Natural killer cell treated with Interleukin-12 subunit alpha and Interleukin-12 subunit beta and Interleukin-15 and Interleukin-18, amount 100 ng/mL, for 72 hours (primary cell): ENCODE measurements around the gene S100A7. TPM values are rescaled to one million over a fixed set of nuclear protein-coding genes. Genes with fewer than 3 reads are reported as not detected.
"Not testable (repeated sequence)": the region's sequence is repeated elsewhere in the genome, so short reads cannot be mapped to it uniquely, and the experiment has no call there.

Source experiments
- ATAC-seq, 2 donors: fragments of 150-1000 bp; cut with Tn5 transposase in 1 of 2; sonication (Bioruptor Pico), chemical (Tn5 transposase) in 1 of 2; 2 replicates each; pipeline ENCODE4 v1.10.0; 2021
- DNase-seq: peaks from one replicate; pipeline ENCODE4 v3.0.0; 2022; ENCODE audit warnings: low spot score
- H3K27ac Mint-ChIP-seq, 2 donors: 1 replicate in 1 of 2; 2 replicates in 1 of 2; pipeline ENCODE4 v1.8.0; 2022; ENCODE audit warnings: mixed read lengths in 2 of 2, mild to moderate bottlenecking in 1 of 2, moderate library complexity in 1 of 2
- H3K27me3 Mint-ChIP-seq, 2 donors: 1 replicate in 1 of 2; 2 replicates in 1 of 2; pipeline ENCODE4 v1.8.0; 2022; ENCODE audit warnings: mixed read lengths in 2 of 2
- H3K36me3 Mint-ChIP-seq: one replicate; pipeline ENCODE4 v1.8.0; 2022; ENCODE audit warnings: mixed read lengths
- H3K4me1 Mint-ChIP-seq, 2 donors: 1 replicate in 1 of 2; 2 replicates in 1 of 2; pipeline ENCODE4 v1.8.0; 2022; ENCODE audit warnings: low read depth in 2 of 2, mixed read lengths in 2 of 2, mild to moderate bottlenecking in 1 of 2
- H3K4me3 Mint-ChIP-seq: one replicate; pipeline ENCODE4 v1.8.0; 2022; ENCODE audit warnings: mixed read lengths
- H3K9me3 Mint-ChIP-seq: 2 replicates; pipeline ENCODE4 v1.8.0; 2022; ENCODE audit warnings: mixed read lengths
- total RNA-seq, 2 donors: library from RNA; stranded (reverse); gene quantifications; one replicate each; pipeline ENCODE4 v1.2.3, GENCODE V29; 2022

The S100A7 gene
- total RNA-seq, 2 donors from 2014 or later = not detected

DNA sequence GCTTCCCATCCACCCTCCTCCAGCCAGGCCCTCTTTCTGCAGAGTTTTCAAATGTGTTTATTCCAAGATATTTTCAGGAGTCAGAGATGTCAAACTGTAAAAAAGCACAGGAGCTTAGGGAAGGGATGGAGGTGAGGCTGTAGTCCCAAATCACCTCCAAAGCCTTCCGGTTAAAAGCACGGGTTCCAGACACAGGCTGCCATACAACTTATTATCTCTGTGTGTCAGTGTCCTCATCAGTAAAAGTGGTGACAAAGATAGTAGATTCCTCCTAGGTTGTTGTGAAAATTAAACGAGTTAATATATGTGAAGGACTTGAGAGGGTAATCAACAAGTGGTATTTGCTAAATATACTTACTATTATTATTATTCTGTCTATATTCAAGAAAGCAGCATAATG lies 29.0 kb downstream of the S100A7 start:
- Mint-ChIP-seq H3K4me3 (no peak overlapping the region), H3K4me1 (no peaks in the 10 kb centered on the region), H3K9me3 (no peaks in the 10 kb centered on the region), H3K36me3 (no peaks in the 10 kb centered on the region), H3K27me3 (peaks cover 13 to 18% of the 10 kb centered on the region in 2 donors), H3K27ac (no peak overlapping the region)
- DNase-seq (no peak), ATAC-seq (no peak)

DNA sequence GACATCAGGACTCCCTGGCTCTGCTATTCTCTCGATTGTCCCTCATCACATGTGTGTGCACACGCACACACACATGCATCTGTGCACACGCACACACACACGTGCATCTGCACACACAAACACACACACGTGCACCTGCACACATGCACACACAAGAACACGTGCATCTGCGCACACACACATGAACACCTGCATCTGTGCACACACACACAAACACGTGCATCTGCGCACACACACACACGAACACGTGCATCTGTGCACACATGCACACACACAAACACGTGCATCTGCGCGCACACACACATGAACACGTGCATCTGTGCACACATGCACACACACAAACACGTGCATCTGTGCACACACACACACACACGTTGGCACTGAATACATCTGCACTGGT lies 29.4 kb downstream of the S100A7 start:
- DNase-seq = no peak
- no peaks in the 10 kb centered on the region for H3K4me1 Mint-ChIP-seq
- peaks cover 15 to 17% of the 10 kb centered on the region in 2 donors for H3K27me3 Mint-ChIP-seq
- ATAC-seq = no peak
- H3K27ac Mint-ChIP-seq = no peak overlapping the region
- no peaks in the 10 kb centered on the region for H3K36me3 Mint-ChIP-seq
- no peaks in the 10 kb centered on the region for H3K9me3 Mint-ChIP-seq
- no peak overlapping the region for H3K4me3 Mint-ChIP-seq

DNA sequence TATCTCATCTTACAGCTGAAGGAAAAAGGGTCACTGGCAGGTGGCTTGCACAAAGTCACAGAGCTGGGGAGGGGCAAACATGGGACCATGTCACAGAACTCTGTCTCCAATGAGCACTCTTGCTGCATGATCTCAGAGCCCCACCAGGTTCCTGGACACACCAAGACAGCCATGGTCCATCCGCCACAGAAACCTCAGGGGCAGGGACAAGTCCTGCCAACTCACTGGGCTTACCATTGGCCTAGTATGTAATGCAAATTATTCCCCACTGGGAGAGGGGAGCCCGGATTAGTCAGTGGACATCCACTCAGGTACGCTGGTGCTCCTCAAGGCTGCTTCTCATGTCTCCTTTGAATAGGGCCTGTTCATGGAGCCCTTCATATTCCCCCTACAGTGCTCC lies 29.9 kb downstream of the S100A7 start:
- no peak for DNase-seq
- Mint-ChIP-seq H3K4me3 (no peak overlapping the region), H3K9me3 (no peaks in the 10 kb centered on the region), H3K4me1 (no peaks in the 10 kb centered on the region), H3K27me3 (peaks cover 16 to 21% of the 10 kb centered on the region in 2 donors), H3K27ac (no peak overlapping the region), H3K36me3 (no peaks in the 10 kb centered on the region)
- no peak for ATAC-seq

DNA sequence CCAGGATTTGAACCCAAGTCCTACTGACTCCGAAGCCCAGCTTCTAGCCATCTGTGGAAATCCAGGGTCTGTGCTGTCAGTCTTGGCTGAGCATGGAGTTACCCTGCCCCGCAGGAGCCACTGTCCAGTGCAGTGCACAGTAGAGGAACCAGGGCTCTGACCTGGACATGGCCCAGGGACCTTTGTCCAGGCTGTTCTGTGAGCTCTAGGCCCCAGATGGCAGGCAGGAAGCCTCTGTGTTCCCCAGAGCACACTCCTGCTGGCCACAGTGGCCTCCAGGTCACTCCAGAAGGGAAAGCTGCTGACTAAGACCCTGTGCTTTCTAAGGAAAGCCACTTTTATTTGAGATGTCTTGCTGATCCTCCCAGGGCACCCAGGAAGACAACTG lies 30.3 kb downstream of the S100A7 start:
- DNase-seq = no peak
- Mint-ChIP-seq H3K27me3 (peaks cover 17 to 25% of the 10 kb centered on the region in 2 donors), H3K9me3 (no peaks in the 10 kb centered on the region), H3K36me3 (no peaks in the 10 kb centered on the region), H3K4me3 (no peak overlapping the region), H3K4me1 (no peaks in the 10 kb centered on the region), H3K27ac (no peak overlapping the region)
- ATAC-seq = no peak

DNA sequence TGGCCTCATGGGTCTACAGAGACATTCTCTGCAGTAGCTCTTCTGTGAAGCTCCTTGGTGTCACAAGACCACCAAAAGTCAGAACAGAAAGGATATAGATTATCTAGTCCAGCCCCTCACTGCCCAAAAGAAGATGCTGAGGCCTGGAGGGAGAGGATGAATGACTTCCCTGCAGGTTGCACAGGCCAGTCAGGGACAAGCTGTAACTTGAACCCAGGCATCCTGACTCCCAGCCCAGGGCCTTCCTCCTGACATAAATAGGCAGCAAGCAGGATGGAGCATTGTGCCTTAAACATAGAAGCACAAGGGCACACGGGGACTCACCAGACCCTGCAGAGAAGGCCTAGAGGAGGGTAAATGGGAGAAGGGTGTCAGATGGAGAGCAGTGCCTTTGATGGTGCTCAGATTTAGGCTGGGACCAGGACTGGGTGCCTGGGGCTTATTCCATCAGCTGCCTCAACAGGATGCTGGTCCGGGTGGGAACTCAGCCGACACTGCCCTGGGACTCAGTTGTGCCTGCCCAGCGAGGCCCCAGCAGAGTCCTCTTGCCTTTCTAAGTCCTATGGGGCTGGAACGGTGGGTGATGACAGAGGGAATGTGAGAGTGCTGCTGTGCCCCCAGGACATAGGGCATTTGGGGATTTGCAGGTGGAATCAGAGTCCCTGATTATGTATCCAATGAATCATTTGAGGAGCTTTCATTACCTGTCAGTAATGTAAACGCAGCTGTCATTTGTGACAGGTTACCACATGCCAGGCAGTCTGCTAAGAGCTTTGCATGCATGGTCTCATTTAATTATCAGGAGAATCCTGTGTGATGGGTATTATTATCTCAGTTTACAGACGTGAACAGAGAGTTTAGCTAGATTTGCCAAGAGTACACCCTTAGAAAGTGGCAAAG lies 30.9 kb downstream of the S100A7 start:
- DNase-seq (no peak), ATAC-seq (no peak)
- no peak overlapping the region for H3K27ac Mint-ChIP-seq
- H3K36me3 Mint-ChIP-seq = no peaks in the 10 kb centered on the region
- no peaks in the 10 kb centered on the region for H3K9me3 Mint-ChIP-seq
- peaks cover 21 to 32% of the 10 kb centered on the region in 2 donors for H3K27me3 Mint-ChIP-seq
- no peak overlapping the region for H3K4me3 Mint-ChIP-seq
- no peaks in the 10 kb centered on the region for H3K4me1 Mint-ChIP-seq

DNA sequence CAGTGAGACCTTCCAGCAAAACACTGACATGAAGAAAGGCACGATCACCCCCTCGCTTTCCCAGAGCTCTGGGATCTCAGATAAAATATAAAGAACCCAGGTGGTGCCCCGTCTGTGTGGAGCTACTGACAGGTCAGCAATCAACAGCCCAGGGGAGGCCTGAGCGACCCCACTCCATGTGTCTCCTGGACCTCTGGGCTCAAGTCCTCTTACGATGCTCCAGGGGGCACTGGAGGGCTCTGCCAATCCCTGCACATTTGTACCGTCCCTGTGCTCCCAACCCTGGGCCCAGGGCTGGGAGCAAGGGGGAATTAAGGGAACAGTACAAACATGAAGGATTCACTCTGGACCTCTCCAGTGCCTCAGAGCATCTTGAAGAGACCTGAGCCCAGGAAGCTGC lies 31.7 kb downstream of the S100A7 start:
- no peak for DNase-seq
- peaks cover 24 to 38% of the 10 kb centered on the region in 2 donors for H3K27me3 Mint-ChIP-seq
- H3K27ac Mint-ChIP-seq = no peak overlapping the region
- no peak for ATAC-seq
- H3K9me3 Mint-ChIP-seq = no peaks in the 10 kb centered on the region
- H3K36me3 Mint-ChIP-seq = no peaks in the 10 kb centered on the region
- no peak overlapping the region for H3K4me3 Mint-ChIP-seq
- no peaks in the 10 kb centered on the region for H3K4me1 Mint-ChIP-seq

DNA sequence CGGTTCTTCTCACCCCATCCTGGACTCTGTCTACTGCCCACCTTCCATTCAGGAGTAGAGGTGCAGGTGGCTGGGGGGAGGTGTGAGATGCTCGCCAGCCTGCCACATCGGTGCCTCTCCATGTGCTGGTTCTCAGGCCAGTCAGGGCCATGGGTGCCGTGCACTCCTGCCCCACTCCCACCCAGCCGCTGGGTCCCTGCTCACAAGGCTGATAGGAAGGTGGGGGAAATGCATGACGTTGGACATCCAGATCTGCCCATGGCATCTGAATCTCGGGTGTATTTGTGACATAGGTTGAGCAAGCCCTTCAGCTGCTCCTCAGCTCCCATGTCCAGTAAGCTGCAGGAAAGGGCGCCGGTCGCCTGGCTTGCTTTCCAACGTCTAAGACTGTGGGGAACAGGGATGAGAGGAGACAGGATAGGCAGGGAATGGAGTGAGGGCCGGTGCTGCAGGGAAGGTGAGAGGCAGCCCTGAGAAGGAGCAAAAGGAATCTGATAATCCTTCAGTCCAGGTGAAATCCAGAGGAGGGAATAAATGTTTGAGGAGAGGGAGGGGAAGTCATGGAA lies 32.3 kb downstream of the S100A7 start:
- no peak overlapping the region for H3K4me3 Mint-ChIP-seq
- H3K27ac Mint-ChIP-seq = no peak overlapping the region
- DNase-seq = no peak
- no peak for ATAC-seq
- H3K36me3 Mint-ChIP-seq = no peaks in the 10 kb centered on the region
- H3K27me3 Mint-ChIP-seq = peaks cover 27 to 38% of the 10 kb centered on the region in 2 donors
- H3K4me1 Mint-ChIP-seq = no peaks in the 10 kb centered on the region
- H3K9me3 Mint-ChIP-seq = no peaks in the 10 kb centered on the region

DNA sequence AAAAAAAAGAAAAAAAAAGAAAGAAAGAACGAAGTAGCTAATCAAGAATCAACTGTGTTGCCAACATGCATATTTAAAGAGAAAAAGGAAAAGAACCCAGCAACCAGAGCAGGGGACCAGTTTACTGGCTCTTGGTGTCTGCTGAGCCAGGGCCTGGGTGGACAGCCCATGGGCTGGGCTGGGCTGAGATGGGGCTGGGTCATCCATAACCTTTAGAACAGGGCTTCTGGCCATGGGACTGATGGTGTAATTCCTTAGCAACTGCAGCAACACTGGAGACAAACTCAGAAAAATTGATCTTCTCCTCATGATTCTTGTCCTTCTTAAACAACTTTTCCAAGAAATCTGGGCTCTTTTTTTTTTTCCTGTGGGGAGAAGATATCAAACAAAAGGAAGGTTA lies 33.6 kb downstream of the S100A7 start:
- Mint-ChIP-seq H3K4me3 (no peak overlapping the region), H3K36me3 (no peaks in the 10 kb centered on the region), H3K27ac (no peak overlapping the region), H3K4me1 (no peaks in the 10 kb centered on the region), H3K9me3 (no peaks in the 10 kb centered on the region), H3K27me3 (peaks cover 25 to 38% of the 10 kb centered on the region in 2 donors)
- no peak for DNase-seq
- ATAC-seq = no peak

DNA sequence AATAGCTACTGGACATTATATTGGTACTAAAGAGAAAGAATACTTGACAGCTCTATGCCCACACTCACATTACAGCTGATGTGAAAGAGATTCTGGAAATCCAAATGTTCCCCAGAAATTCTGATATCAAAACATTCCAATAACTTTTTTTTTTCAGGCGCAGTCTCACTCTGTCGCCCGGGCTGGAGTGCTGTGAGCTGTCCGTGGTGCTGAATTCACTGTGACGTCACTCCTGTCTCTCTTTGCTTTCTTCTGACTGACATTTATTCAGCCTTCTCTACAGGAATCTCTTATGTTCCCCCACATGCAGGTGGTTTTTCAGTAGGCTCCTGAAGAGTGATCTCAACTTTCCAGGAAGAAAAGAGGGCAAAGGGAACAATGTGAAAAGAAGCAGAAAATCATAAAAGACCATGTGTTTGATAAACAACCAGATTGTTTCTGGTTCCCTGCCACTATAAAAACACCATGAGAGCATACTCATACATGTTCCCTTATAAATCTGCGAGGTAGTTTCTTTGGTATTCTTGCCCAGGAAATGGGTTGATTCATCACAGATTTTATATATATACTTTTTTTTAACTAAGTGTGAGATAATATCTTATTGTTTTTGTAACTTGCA lies 37.9 kb downstream of the S100A7 start:
- H3K4me3 Mint-ChIP-seq = no peak overlapping the region
- ATAC-seq (no peak), DNase-seq (no peak)
- H3K27me3 Mint-ChIP-seq = peaks cover 36 to 52% of the 10 kb centered on the region in 2 donors
- peaks cover 4% of the 10 kb centered on the region for H3K9me3 Mint-ChIP-seq
- H3K27ac Mint-ChIP-seq = no peak overlapping the region
- no peaks in the 10 kb centered on the region for H3K36me3 Mint-ChIP-seq
- H3K4me1 Mint-ChIP-seq = no peaks in the 10 kb centered on the region

DNA sequence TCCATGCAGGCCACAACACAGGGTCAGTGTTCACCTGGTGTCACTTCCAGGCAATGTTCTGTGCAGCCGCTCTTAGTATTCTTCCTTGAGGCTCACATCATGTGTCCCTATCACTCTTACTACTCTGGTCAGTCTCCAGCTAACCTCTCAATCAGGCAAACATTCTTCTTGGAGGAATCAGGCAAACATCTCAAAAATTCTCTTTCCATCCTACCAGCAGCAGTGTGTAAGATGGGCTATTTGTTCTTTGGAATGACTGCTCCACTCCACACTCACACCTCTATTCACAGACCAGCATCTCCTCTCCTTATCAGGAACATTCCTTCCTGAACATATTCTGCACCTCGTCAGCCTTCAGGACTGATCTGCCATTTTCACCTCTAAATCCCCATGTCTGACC lies 40.1 kb downstream of the S100A7 start:
- H3K27me3 Mint-ChIP-seq = peaks cover 27 to 35% of the 10 kb centered on the region in 2 donors

DNA sequence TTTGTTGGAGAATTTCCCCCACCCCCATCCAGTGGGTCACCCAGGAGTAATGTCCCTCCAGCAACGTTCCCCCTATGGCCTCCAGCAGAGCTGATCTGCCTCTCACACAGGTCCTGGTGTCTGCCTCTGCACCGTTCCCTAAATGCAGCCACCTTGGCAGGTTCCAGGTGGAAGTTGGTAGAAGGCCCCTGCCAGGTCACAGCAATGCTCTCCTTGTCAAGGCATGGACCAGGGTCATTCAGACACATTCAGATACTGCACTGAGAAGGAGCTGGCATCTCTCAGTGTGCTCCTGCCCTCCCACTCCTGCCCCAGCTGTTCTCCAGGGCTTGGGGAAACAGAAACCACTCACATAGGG lies 41.0 kb downstream of the S100A7 start:
- H3K27ac Mint-ChIP-seq, H3K4me1 Mint-ChIP-seq, H3K36me3 Mint-ChIP-seq, DNase-seq, H3K4me3 Mint-ChIP-seq, ATAC-seq, H3K9me3 Mint-ChIP-seq: not testable (repeated sequence)
- peaks cover 22 to 26% of the 10 kb centered on the region in 2 donors for H3K27me3 Mint-ChIP-seq

More for the DNA sequence above, 40.1 kb downstream of the S100A7 start:
- H3K4me3 Mint-ChIP-seq = no peak overlapping the region
- H3K36me3 Mint-ChIP-seq = no peaks in the 10 kb centered on the region
- H3K9me3 Mint-ChIP-seq = peaks cover 4% of the 10 kb centered on the region
- ATAC-seq = no peak
- no peak overlapping the region for H3K27ac Mint-ChIP-seq
- H3K4me1 Mint-ChIP-seq = no peaks in the 10 kb centered on the region
- DNase-seq = no peak

DNA sequence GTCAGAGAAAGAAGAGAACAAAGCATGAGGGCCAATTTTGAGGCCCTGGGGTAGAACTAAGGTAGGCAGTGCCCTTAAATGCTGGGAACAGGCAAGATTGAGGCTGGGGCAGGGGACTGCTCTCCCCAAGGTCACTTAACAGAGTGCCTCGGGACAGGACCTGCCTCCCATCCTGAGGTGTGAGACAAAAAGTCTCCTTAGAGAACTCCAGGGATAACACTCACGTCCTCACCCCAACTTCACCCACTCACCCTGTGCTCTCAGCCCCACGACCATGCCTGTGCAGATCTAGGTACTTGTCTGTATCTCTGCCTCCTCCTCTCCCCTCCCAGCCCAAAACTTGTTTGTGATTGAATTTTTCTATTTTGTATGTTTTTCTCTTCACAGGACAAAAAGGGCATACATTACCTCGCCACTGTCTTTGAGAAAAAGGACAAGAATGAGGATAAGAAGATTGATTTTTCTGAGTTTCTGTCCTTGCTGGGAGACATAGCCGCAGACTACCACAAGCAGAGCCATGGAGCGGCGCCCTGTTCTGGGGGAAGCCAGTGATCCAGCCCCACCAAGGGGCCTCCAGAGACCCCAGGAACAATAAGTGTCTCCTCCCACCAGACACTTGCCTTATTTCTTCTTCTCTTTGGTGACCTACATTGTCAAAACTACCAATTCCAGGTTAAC lies 41.6 kb downstream of the S100A7 start:
- DNase-seq, H3K27ac Mint-ChIP-seq, ATAC-seq, H3K4me3 Mint-ChIP-seq, H3K9me3 Mint-ChIP-seq, H3K36me3 Mint-ChIP-seq, H3K4me1 Mint-ChIP-seq: not testable (repeated sequence)
- H3K27me3 Mint-ChIP-seq = peaks cover 20% of the 10 kb centered on the region in 2 donors

DNA sequence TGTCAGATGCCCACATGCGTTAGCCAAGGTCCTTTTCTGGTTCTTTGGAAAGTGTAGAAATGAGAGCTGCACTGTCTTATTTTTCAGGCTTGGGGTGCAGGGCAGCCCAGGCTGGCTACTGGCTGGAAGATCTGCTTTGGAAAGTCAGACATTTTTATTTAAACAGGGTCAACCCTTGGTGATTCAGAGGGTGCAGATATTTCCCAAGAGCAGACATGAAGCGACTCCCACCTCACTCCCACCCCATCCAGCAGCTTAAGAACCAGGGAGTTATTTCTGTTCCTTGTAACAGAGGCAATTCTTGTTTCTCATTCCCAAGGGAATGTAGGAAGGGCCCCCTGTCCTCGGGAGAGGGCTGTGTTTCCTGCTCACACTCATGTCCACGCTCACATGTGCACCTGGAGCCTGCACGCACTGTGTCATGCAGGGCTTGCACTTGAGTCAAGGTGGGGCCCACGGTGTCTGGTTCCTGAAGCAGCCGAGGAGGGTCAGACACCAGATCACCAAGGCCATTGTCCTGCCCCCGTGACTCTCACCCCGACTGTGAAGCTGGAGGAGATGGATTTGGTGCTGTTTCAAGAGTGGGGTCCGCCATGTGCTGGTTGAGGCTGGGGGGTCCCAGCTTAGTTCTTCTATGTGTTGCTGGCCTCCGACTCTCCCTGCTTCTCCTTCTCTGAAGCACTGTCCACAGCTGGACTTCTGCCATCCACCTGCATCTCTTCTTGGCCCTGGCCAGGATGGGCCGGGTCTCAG lies 43.1 kb downstream of the S100A7 start:
- DNase-seq = no peak
- no peaks in the 10 kb centered on the region for H3K36me3 Mint-ChIP-seq
- no peak for ATAC-seq

More for the DNA sequence above, 43.1 kb downstream of the S100A7 start:
- peaks cover 4% of the 10 kb centered on the region for H3K9me3 Mint-ChIP-seq
- H3K4me1 Mint-ChIP-seq = no peaks in the 10 kb centered on the region
- no peak overlapping the region for H3K4me3 Mint-ChIP-seq
- no peak overlapping the region for H3K27ac Mint-ChIP-seq
- H3K27me3 Mint-ChIP-seq = peaks cover 17 to 25% of the 10 kb centered on the region in 2 donors
